ENCODE results near the gene SIVA1.

GRCh38 chr14:104772707-104773504 lies 20.0 kb downstream of the SIVA1 start:
- TF ChIP-seq CTCF (IDR thresholded peaks at IDR 0.05) (no peak), ZFX (IDR thresholded peaks at IDR 0.05; ENCODE audit: borderline replicate concordance) (no peak)

Data from 22Rv1 (cell line).